Measurements from ENCODE around the gene FBXO41.
A peak's percentile ranks its signal among the peaks of the same experiment; 100 is the strongest.

Gene FBXO41

GRCh38 chr2:73246850-73247249 lies 37.4 kb downstream of the FBXO41 start:
- DNase-seq (ENCODE audit: low read depth, low spot score): no peak

GRCh38 chr2:73244580-73244979 lies 39.7 kb downstream of the FBXO41 start:
- no peak for DNase-seq (ENCODE audit: low read depth, low spot score)

GRCh38 chr2:73243884-73244570 lies 40.3 kb downstream of the FBXO41 start:
- no peak for DNase-seq (ENCODE audit: low read depth, low spot score)

GRCh38 chr2:73239776-73240175 lies 44.5 kb downstream of the FBXO41 start:
- no peak for DNase-seq (ENCODE audit: low read depth, low spot score)

GRCh38 chr2:73238976-73239375 lies 45.3 kb downstream of the FBXO41 start:
- DNase-seq (ENCODE audit: low read depth, low spot score): no peak

GRCh38 chr2:73238149-73238548 lies 46.1 kb downstream of the FBXO41 start:
- no peak for DNase-seq (ENCODE audit: low read depth, low spot score)

- no peak for DNase-seq (ENCODE audit: low read depth, low spot score)
Observed at GRCh38 chr2:73237168-73237567, 47.1 kb downstream of the FBXO41 start.

- DNase-seq (ENCODE audit: low read depth, low spot score): no peak
Observed at GRCh38 chr2:73235315-73236028, 48.8 kb downstream of the FBXO41 start.

GRCh38 chr2:73233932-73234832 lies 50.1 kb downstream of the FBXO41 start, which contains the start of gene CCT7:
CCT7 (plus strand) TSS chr2:73234308; CDS start chr2:73234379, 71 bp downstream.
- peak; percentile 85 for DNase-seq (ENCODE audit: low read depth, low spot score)

- DNase-seq (ENCODE audit: low read depth, low spot score): peak; percentile 96
Observed at GRCh38 chr2:73233154-73233931, 50.9 kb downstream of the FBXO41 start, which contains the start of gene PRADC1. PRADC1 (minus strand) TSS chr2:73233239; CDS start chr2:73233160, 79 bp downstream.

- DNase-seq (ENCODE audit: low read depth, low spot score): no peak
Observed at GRCh38 chr2:73232403-73233153, 51.7 kb downstream of the FBXO41 start.

GRCh38 chr2:73228631-73229030 lies 55.6 kb downstream of the FBXO41 start:
- no peak for DNase-seq (ENCODE audit: low read depth, low spot score)

- no peak for DNase-seq (ENCODE audit: low read depth, low spot score)
Observed at GRCh38 chr2:73227086-73227485, 57.2 kb downstream of the FBXO41 start.

- DNase-seq (ENCODE audit: low read depth, low spot score): no peak
Observed at GRCh38 chr2:73225513-73226360, 58.5 kb downstream of the FBXO41 start.

- no peak for DNase-seq (ENCODE audit: low read depth, low spot score)
Observed at GRCh38 chr2:73223821-73224220, 60.5 kb downstream of the FBXO41 start.

GRCh38 chr2:73218298-73218697 lies 66.0 kb downstream of the FBXO41 start:
- no peak for DNase-seq (ENCODE audit: low read depth, low spot score)

- no peak for DNase-seq (ENCODE audit: low read depth, low spot score)
Observed at GRCh38 chr2:73217826-73218225, 66.5 kb downstream of the FBXO41 start.

- DNase-seq (ENCODE audit: low read depth, low spot score): no peak
Observed at GRCh38 chr2:73217160-73217559, 67.1 kb downstream of the FBXO41 start.

GRCh38 chr2:73215254-73215653 lies 69.0 kb downstream of the FBXO41 start:
- no peak for DNase-seq (ENCODE audit: low read depth, low spot score)
